Activated CD4-positive, alpha-beta T cell treated with anti-CD3 and anti-CD28 coated beads for 24 hours (primary cell): ENCODE results near the gene TXNDC2.
A peak's percentile ranks its signal among the peaks of the same experiment; 100 is the strongest.

Experiments used
- DNase-seq, 2 donors: peaks; one replicate each; pipeline ENCODE4 v3.0.0-alpha.2; 2020; ENCODE audit warnings: low read depth in 2 of 2

TXNDC2 gene

GRCh38 chr18:9913526-9914333, 28.0 kb downstream of the TXNDC2 start, which contains the start of gene VAPA:
VAPA (plus strand) TSS chr18:9914016; CDS start chr18:9914257, 241 bp downstream.
- DNase-seq = peak; percentile 83 to 85

GRCh38 chr18:9914334-9914583, 28.5 kb downstream of the TXNDC2 start:
- no peak for DNase-seq

- DNase-seq = peak; percentile 58 to 68
Observed at GRCh38 chr18:9914584-9915290, 29.0 kb downstream of the TXNDC2 start.

DNA sequence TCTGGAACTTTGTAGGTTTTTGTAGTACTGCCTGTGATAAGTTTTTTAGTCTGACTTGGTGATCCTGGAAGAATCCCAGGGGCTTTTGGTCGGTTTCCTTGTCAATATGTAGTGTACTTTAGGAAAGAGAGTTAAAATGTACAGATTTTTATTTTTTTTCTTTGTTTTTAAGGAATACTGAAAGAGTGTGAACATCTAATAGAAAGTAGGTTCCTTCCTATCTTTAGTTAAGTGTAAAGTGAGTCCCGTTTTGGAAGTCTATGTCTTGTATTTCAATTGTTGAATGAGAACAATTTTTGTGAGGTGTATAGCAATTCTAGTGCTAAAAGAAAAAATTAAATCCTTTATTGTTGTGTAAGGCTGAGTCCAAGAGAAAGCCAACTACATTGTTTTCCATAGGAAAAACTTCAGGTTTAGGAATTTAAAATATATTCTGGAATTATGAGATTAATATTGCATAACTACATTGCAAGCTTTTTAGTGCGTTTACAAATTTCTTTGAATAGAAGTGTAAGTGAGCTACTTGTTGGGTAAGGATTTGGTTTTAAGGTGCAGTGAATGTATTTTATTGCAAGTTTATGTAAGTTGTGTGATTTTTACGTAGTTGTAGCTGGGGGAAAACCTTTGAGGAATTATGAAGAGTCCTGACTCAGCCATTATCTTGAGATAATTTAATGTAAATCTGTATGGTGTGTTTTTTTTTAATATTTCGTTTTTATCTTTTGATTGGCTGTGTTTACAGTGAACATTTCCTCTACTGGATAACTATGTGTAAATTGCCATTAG, 29.7 kb downstream of the TXNDC2 start:
- DNase-seq = no peak

DNA sequence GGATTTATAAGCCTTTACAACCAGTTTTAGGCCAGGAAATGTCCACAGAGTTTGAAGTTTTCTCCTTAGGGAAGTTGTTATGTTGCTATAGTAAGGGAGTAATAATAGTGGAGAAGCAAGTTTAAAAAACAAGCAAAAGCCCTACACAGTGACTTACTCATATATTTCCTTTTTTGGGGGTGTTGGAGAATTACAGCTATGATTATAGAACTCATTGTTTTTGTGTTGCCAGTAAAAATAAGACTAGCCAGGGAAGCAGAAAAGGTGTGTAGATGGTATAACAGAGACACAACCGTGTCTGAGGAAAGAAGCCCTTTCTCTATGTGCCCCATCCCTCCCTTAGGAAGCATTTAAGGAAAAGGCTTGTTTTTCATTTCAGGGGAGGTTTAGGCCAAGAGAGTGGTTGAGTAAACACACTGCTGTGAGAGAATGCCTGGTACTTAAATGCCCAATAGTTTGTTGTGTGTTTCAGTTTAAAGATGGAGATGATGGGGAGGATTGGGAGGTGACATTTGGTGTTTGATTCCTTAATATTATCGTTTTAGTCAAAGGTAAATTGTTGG, 30.4 kb downstream of the TXNDC2 start:
- no peak for DNase-seq

- DNase-seq = no peak
Observed at GRCh38 chr18:9916808-9917207, 31.0 kb downstream of the TXNDC2 start.

- DNase-seq = no peak
Observed at GRCh38 chr18:9918016-9918680, 32.4 kb downstream of the TXNDC2 start.

DNA sequence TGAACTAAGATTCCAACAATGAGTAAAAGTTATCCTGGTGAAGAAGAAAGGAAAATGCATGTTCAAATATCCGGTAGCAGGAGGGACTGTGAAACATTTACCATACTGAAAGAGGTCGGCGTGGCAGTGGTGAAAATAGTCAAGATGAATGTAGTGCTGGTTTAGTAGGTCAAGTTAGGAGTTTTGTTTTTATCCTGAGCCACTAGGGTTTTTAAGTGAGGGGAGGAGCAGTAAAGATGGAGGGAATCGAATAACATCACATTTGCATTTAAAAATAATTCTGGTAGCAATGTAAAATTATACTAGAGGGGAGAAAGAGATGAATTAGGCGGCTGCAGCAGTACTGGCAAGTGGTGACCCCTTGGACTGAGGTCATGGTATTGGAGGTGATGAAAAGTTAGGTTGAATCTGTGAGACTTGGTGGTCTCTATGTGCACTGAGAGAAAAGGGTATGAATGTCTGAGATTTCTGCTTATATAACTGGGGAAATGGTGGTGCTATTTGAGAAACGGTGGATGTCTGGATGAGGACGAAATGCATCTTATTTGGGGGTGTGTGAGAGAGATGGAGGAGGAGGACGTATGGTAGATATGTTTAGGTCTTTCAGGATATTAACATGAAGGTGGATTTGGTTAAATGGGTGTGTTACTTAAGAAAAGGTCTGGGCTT, 33.9 kb downstream of the TXNDC2 start:
- no peak for DNase-seq

GRCh38 chr18:9922592-9923311, 37.0 kb downstream of the TXNDC2 start:
- no peak for DNase-seq

DNA sequence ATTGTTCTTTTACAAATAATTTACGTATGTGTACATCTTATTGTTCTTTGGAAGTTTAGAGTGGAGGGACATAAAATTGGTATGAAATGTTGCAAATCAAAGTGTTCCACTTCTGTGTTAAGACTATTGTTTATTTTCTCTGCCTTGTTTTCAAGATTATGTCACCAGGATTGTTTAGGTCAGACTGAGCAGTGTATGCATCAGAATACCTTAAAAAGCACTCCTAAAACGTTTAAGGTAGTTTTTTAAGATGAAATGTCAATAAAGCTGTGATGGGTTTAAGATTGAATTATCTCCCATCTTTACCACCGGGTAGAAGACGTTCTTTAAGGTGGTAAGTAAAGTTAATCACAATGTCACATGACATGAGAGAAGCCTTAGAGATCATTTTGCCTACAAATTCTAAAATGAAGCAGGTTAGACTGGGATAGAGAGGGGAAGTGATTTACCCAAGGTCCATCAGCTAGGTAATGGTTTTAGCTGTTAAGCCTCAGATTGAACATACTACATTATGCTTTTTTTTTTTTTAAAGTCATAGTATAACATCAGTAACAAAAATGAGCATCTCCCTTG, 38.7 kb downstream of the TXNDC2 start:
- no peak for DNase-seq

DNA sequence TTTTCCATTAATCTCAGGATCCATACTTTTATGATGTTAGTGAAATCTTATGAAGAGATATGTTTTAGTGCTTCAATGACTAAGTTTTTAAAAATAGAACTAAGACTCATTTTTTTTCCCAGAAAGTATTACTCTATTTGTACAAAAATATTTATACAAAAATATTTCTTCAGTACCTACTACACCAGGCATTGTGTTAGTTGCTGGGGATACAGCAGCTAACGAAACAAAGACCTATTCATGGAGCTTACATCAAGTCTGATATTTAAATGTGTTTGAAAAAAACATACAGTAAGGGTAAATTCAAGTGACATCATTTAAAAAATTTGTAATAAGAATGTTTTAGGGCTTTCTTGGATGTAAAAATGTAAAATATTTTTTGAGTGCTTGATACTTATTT, 39.6 kb downstream of the TXNDC2 start:
- no peak for DNase-seq

GRCh38 chr18:9925795-9926194, 40.0 kb downstream of the TXNDC2 start:
- no peak for DNase-seq

- no peak for DNase-seq
Observed at GRCh38 chr18:9926223-9926894, 40.6 kb downstream of the TXNDC2 start.

- no peak for DNase-seq
Observed at GRCh38 chr18:9926977-9927376, 41.2 kb downstream of the TXNDC2 start.

GRCh38 chr18:9927392-9928063, 41.8 kb downstream of the TXNDC2 start:
- DNase-seq = no peak

DNA sequence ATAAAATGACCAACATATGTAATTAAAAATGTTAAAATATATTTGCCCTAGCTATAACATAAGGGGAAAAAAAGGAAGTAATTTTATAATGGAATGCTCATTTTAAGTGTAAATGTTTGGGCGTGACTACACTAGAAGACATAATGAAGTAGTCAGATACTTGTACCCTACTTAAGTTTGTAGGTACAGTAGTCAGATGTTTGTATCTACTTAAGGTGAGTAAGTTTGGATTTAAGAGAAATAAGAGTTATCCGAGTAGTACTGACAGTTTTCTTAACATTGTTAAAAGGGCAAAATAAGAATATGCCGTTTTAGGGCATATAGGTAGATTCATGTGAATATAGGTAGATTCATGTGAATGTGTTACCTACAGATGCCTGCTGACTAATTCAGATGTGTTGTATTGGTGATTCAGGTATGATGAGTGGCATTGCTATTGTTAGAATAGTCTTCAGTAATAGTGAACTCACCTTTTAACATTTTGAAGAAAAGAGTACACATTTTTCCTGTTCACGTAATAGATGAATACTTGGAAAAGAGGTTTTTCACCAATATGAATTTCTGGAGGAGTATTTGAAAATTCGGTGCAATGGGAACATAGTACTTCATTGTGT, 43.0 kb downstream of the TXNDC2 start:
- DNase-seq = no peak

DNA sequence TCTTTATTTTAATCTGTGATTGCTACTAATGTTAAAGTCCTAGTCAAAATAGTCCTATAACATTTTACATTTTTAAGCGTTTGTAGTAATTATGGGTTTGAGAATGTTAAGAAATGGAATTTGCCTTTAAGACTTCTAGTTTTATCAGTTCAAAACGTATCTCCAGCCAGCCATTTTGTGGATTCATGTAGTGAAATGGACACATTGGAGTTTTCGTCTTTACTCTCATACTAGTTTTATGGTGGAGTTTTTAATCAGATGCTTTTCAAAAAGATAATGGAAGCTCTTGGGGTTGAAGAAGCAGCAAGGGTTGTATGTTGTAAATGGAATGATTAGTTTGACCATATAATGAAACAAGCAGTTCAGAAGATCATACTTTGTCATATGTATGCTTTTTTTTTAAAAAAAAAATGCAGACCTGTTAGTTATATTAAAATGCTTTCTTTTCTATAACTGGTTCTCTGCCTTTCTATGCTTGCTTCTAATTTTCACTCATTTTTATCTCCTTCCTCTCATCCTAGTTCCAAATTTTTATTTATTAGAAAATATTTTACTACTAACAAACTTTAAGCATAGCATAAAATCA, 44.6 kb downstream of the TXNDC2 start:
- DNase-seq = no peak

- DNase-seq = no peak
Observed at GRCh38 chr18:9931146-9931545, 45.4 kb downstream of the TXNDC2 start.
